Activated CD4-positive, alpha-beta T cell treated with anti-CD3 and anti-CD28 coated beads for 4 hours (primary cell): ENCODE data around the gene PREPL.
"Not testable (repeated sequence)": the region's sequence is repeated elsewhere in the genome, so short reads cannot be mapped to it uniquely, and the experiment has no call there.

Experiments
- DNase-seq, 2 donors: peaks; one replicate each; pipeline ENCODE4 v3.0.0-alpha.2; 2020

Gene PREPL

DNA sequence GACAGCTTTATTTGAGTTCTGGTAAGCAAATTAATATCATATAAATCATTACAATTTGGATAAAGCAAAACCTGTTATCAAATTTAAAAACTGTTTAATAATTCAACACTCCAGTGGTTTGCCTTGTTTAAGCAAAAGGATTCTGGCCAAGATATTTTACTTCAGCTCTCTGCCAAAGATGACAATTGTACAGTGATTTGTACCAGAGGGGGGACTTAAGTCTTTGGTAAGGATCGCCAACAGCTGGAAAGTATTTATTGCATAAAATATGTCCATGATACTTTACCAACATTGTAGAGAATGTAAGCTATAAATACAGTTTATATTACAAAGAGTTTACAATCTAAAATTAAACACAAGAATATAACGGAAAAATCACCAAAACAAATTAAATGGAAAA lies 13.8 kb downstream of the PREPL start:
- no peak for DNase-seq

DNA sequence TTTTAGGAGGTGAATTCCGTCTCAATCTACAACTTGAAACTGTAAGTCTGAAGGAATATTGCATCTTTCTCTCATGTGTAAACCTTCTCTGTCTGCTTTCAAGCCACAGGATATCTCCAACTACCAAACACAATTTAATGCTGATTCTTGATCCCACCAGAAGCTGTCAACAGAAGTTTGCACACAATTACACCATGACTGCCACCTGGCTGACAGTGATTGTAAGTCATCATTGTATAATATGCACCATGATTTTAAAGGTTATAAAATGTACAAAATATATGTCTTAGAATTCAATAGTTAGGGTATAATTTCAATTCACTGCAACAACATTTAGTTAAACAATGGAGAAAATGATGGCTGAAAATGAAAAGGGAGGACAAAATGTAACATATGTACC lies 18.4 kb downstream of the PREPL start:
- DNase-seq: peak in 1 of 2 donors; percentile 5

GRCh38 chr2:44335806-44336538 lies 25.3 kb downstream of the PREPL start:
- DNase-seq: no peak

GRCh38 chr2:44333994-44334393 lies 27.3 kb downstream of the PREPL start:
- no peak for DNase-seq

- no peak for DNase-seq
These were observed 30.5 kb downstream of the PREPL start for GRCh38 chr2:44330801-44331200.

- DNase-seq: no peak
These were observed 32.0 kb downstream of the PREPL start for GRCh38 chr2:44329343-44329742.

- DNase-seq: no peak
These were observed 32.5 kb downstream of the PREPL start for GRCh38 chr2:44328750-44329149.

DNA sequence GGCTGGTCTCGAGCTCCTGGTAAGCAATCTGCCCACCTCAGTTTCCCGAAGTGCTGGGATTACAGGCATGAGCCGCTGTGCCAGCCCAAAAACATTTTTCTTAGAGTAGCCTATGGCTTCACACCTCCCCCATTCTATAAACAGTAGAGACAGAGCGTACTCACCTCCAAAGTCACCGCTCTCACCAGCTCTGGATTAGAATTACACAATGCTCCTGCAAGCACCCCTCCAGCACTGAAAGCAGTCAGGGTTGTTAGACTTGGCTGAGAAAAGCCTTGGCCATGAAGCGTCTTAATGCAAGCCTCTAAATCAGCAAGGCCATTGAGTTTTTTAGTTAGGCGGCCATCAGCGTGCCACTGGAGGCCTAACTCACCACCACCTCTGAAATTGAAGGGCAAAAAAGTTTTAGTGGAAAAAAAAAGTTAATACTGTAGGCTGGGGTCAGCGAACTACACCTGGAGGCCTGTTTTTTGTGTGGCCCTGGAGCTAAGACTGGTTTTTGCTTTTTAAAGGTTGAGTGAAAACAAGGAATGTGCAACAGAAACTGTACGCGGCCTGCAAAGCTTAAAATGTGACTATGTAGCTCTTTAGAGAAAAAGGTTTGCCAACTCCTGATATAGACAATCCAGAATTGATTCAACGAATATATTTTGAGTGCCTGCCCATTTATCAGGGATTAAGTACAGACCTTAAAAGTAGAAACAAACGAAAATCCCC lies 34.6 kb downstream of the PREPL start:
- no peak for DNase-seq

DNA sequence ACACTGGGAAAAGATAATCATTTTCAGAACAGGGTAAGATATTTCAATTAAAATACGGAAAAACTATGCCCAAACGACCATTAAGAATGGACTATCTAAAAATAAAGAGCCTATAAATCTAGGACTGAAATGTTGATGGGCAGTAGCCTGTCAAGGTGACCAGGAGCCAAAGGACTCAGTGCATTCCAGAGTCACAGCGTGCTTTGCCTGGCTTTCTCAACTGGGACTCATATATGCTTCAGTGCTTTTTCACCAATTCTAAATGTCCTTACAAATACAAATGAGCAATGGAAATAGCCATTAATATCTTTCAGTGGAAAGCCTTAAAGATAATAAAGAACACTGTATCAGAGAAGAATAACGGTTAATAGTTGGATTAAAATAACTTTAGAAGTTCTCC lies 35.4 kb downstream of the PREPL start:
- DNase-seq: no peak

GRCh38 chr2:44324971-44325426 lies 36.3 kb downstream of the PREPL start:
- no peak for DNase-seq

DNA sequence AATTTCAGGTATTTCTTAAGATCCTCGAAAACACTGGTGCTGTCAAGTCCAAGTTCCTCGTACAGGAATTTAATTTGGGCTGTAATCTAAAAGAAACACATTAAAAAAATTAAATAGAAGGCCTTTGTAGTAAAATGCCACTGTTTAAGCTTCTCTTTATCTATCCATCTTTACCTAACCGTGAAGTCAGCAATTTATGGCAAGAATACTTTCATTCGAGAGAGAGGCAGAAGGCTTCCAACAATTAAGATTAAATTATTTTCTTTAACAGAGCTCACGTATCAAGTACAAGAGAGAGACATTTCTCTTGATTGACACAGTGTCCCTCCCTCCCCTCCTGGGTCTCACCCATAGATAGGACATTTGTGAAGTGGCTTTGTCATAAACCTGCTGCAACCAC lies 39.9 kb downstream of the PREPL start:
- DNase-seq: no peak

DNA sequence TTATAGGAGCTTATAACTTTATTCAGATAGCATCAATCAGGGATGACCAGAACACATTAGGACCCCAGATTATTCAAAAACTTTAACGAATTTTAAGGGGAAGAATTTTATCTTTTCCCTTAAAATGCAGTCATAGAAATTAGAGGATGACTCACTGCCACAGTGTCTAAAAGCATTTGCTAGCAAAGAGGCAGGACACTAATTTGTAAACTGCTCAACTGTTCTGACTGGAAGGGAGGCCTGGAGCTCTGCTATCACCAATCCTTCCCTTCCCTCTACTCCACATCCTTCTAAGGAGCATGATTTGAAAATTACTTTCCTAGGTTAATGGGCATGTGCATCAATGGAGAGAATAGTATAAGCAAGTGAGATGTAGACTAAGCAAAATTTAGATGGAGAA lies 40.5 kb downstream of the PREPL start:
- no peak for DNase-seq

GRCh38 chr2:44315945-44316344 lies 45.3 kb downstream of the PREPL start:
- no peak for DNase-seq

- no peak for DNase-seq
These were observed 46.9 kb downstream of the PREPL start for GRCh38 chr2:44314362-44314761.

DNA sequence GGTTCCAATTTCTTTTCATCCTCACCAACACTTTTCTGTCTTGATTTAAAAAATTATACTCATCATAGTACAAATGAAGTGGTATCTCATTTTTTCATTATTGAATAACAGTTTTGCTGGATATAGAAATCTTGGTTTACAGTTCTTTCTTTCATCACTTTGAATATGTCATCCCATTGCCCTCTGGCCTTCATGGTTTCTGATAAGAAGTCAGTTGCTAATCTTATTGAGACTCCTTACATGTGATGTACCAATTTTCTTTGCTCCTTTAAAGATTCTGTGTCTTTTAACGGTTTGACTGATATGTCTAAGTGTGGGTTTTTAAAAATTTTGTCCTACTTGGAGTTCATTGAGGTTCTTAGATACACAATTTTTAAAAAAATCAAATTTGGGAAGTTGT lies 51.0 kb downstream of the PREPL start:
- DNase-seq: no peak

DNA sequence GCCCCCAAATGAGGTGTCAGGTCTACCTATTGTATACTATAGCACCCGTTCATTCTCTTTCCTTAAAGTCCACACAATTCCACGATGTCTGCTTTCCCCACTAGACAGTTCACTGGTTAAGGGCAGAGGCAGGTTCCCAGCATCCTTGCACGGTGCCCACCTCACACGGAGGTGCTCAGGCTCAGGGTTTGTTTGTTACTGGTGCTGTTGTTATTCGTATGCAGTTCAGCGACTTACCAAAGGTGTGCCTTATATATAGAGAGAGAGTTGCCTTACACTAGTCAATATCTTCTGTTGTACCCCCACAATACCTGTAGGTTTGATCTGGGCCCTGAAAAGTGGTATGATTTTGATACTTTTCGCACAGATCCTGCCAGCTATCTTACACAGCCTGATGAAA lies 55.4 kb downstream of the PREPL start:
- no peak for DNase-seq

DNA sequence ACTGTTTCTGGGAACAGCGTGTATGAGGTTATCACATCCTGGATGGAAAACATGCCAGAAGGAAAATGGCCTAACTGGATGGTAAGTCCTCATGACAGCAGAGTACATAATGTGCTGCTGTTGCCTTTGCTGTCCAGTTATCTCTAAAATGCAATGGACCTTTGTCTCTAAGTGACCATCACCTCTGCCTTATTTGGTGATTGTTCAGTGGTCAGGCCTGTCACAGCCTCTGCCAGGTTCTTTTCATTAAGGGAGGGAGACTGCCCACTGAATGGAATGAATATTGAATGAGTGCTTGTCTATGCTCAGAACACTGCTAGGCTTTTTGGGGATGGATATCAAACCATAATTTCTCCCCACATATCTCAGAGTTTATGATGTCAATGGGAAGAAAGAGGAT lies 57.0 kb downstream of the PREPL start:
- no peak for DNase-seq

DNA sequence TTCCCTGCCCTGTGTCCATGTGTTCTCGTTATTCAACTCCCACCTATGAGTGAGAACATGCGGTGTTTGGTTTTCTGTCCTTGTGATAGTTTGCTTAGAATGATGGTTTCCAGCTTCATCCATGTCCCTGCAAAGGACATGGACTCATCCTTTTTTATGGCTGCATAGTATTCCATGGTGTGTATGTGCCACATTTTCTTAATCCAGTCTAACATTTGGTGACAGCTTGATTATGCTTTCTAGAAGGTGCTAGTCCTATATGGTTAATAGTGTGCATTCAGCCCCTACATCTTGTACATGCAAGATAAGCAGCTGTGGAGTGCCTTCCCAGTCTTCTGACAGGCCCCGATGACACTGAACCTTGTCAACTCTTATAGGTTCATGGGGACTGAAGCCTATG lies 57.5 kb downstream of the PREPL start:
- not testable (repeated sequence) for DNase-seq

DNA sequence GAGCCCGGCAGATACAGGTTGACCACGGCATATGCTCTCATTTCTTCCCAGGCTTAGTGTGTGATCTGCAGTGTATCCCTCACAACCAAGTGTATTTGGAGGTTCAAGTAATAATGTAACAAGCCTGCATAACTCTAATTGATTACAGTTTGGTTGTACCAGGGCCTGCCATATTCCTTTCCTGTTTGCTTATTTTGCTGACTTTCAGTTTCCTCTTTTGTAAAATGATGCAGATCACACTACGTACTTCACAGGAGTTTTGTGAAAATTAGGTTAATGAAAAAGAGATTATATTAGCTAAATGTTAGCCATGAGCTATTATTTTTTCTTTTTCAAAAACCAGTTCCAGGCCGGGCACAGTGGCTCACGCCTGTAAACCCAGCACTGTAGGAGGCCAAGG lies 60.2 kb downstream of the PREPL start:
- DNase-seq: no peak

DNA sequence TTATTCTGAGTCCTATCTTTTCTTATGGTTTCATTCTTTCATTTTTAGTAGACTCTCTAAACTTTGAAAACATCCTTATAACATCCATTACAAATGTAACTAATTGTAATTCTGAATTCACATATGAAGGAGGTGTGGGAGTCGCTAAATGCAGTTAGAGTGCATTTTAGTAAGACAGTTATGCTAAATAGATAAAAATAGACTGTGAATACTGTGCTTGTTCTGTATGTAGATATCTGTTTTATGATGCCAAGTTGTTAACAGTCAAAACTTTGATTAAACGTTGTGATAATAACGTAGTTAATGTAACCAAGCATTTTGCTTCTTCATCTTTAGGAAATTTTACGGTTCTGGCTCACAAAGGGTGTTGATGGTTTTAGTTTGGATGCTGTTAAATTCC lies 61.7 kb downstream of the PREPL start:
- DNase-seq: no peak

DNA sequence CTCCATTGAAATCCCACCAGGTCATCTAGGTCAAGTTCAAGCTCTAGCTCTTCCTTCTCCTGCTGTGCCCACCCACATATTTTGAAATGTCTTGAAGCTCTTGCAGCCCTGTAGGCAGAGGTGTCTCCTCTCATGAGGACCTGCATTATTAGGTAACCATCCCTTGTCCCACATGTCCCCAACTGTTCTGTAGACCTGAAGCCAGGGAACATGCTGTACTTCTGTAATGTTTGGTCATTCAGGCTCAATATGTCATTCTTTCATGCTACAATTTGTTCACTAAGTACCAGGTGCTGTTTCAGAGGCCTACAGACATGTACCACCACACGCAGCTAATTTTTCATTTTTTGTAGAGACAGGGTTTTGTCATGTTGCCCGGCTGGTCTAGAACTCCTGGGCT lies 63.9 kb downstream of the PREPL start:
- no peak for DNase-seq

DNA sequence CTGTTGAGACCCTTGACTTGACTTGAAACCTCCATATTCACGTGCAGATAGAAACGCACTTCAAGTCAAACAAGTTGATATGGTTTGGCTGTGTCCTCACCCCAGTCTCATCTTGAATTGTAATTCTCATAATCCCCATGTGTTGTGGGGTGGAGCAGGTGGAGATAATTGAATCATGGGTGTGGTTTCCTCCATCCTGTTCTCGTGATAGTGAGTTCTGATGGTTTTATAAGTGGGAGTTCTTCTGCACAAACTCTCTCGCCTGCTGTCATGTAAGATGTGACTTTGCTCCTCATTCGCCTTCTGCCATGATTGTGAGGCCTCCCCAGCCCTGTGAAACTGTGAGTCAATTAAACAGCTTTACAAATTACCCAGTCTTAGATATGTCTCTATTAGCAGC lies 64.6 kb downstream of the PREPL start:
- DNase-seq: no peak

DNA sequence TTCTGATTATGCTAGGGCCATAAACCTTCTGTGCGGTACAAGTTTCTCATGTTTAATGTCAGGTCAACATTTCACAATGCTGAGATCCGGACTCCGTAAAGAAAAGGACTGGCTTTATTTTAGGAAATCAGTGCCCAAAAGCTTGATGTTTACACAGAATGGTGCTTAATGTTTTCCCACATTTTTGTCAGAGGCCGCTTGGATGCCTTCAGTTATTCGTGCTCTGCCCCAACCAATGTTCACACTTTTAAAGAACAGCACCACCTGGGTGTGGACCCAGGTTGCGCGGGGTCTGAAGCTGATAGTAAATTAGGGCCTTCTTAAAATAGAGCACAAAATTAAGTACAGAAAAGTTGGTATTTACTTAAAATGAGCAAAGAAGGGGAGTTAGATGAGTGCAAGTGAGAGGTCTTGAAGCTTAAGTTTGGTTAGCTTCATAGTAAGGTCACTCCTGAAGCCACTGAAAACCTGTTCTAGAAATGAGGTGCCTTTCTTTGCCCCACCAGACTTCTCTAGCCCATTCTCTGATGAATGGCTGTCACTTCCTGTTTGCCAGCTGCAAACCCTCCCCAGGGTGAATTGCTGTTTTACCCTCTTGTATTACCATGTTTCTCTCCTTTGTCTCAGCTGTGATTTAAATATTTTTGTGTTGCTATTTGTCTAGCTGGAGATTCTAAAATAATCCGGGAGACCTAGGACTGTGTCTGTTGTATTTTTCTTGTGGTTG lies 65.5 kb downstream of the PREPL start:
- DNase-seq: no peak

GRCh38 chr2:44295113-44295512 lies 66.2 kb downstream of the PREPL start:
- no peak for DNase-seq
